HG03045 (cell line): ENCODE measurements around the gene UST.
"Not testable (repeated sequence)": the region's sequence is repeated elsewhere in the genome, so short reads cannot be mapped to it uniquely, and the experiment has no call there.

Source experiments
- ATAC-seq: cut with Tn5 transposase; IDR thresholded peaks from one replicate; pipeline ENCODE4 v1.9.1; 2021; ENCODE audit warnings: mild to moderate bottlenecking, moderate library complexity; ENCODE audit not compliant: unreplicated experiment

UST gene

GRCh38 chr6:148934961-148935360 lies 188.1 kb downstream of the UST start:
- no peak for ATAC-seq

DNA sequence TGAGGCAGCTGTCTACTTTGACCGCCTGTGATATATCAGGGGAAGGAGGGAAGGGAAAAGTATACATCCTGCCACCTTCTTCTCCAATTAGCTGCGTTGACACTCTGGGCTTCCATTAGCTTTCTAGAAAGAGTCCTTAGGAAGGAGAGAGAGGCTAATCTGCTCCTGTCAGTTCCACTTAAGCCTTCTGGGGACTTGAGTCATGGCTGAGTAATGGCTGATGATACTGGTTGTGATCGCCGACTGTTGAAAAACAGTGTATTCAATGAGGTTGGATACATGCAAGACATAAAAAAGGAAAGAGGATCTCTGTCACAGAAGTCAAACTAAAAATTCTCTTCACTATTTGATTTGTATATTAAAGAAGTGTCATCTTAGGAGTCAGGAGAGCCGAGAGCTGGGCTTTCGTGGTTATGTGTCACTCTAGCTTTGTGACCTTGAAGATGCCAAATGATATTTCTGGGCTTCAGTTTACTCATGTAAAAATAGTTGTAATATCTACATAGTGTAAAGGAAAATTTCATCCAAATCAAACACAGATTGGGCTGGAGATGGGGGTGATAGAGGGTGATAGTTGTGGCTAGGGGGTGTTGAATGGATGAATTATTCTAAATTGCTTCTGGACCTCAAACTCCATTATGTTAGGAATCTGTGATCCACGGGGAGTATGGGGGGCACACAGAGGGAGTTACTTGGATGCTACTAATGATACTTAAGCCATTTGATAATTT lies 189.0 kb downstream of the UST start:
- ATAC-seq: no peak

- no peak for ATAC-seq
These were observed 196.6 kb downstream of the UST start for GRCh38 chr6:148943451-148943850.

DNA sequence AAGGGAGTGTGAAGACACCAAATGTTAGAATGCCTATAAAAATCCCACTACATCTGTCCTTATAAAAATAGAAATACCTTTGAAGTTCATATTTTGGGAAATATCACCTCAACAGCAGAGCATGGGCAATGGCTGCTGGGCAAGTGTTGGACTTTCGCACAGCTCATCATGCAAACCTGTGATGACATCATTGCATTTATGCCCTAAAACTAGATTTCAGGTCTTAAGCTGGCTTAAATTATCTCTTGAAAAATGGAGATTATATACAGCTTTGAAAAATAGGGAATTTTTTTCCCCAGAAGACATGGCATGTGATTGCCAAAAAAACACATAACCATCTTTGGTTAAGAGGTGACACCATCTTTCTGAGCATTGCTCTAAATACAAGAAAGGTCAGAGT lies 197.8 kb downstream of the UST start:
- ATAC-seq: no peak

DNA sequence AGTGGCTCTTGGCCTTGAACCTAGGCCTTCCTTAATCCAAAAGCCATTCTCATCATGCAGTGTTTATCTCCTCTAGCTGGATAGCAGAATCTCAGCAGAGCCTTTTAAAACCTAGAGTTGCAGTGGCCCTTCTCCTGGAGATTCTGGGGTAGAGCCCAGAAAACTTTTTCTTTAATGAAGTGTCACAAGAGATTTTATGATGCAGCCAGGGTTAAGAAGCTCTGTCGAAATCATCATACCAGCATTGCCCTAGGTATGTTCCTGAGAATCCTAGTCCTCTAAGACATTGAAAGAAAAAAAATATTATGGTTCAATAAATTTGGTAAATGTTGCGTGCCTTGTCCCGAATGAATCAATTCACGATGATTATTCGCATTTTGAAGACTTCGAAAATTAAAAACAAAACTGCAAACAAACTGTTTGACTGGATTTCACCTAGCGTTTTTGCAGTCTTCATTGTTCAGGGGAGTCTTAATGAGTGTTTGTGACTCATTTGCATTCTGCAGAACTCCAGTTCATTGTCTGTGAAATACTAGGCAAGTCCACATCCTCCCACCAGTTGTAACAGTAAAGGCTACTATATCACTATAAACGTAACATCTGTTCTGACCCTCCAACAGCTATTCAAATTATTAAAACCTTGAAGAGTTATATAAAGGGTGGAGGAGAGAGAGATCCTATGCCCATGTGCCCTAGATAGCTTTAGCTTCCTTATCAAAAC lies 198.6 kb downstream of the UST start:
- ATAC-seq: no peak

- ATAC-seq: peak; percentile 70
These were observed 201.0 kb downstream of the UST start for GRCh38 chr6:148947621-148948444.

DNA sequence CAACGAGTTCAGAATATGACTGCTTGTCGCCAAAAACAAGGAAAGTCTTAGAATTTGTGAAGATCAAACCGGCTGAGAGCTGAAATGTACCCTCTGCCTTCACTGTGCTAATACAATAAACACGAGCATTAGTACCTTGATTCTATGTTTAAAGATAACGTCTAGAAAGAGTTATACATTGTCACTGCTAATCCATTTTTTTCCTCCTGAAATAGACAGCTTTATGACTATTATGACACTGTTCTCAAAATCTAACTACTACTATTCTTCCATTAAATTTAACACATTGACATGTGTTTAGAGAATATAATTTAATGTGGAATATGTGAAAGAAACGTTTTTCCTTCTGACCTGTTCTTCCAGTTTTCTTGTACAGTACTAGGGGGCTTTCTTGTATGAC lies 204.8 kb downstream of the UST start:
- ATAC-seq: no peak

- ATAC-seq: no peak
These were observed 205.6 kb downstream of the UST start for GRCh38 chr6:148952147-148953035.

DNA sequence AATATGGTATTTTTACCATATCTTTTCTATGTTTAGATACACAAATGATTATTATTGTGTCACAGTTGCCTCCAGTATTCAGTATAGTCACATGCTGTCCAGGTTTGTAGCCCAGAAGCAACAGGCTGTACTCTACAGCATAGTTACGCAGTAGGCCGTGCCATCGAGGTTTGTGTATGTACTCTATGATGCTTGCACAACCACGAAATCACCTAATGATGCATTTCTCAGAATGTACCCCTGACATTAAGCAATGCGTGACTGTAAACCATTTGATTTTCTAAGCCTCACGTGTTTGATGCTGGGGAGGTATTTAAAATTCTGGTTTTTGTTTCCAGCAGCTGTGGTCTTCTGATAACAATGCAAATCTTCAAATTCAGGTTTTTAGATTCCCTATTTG lies 207.6 kb downstream of the UST start:
- no peak for ATAC-seq

DNA sequence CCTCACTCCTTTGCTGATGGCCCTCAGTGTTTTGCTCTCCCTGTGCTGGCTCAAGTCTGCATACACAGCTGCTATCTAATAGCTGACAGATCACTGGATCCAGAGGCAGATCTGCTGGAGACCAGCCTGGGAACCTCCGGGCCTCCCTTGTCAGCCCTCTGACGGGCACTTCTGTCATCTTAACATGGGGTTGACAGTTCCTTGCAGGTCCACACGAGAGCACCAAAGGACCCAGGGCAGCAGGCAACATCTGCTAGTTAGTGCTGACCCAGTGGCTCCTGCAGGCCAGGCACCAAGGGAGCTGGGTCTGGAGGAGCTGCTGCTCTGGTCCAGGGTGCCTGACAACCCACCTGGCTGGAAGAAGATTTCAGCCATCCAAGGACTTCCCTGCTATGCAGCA lies 208.1 kb downstream of the UST start:
- ATAC-seq: no peak

DNA sequence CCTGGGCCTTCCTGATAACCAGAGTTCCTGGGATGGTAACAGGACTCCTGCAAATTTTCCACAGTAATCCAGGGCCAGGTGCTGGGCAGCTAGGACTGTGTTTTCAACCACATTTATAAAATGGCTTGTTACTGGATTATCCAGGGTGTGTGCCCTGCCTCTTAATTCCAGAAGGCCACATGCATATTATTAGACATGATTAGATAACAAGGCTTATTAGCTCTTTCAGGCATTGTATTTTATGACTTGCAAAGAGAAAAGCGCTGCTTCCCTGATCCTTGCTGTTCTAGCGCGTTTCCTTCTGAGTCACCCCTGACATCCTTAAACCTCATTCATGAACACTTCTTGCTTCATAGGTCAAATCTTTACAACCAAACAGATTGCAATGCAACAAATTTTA lies 208.6 kb downstream of the UST start:
- no peak for ATAC-seq

GRCh38 chr6:148956163-148956562 lies 209.3 kb downstream of the UST start:
- not testable (repeated sequence) for ATAC-seq

GRCh38 chr6:148957752-148958151 lies 210.9 kb downstream of the UST start:
- ATAC-seq: no peak

DNA sequence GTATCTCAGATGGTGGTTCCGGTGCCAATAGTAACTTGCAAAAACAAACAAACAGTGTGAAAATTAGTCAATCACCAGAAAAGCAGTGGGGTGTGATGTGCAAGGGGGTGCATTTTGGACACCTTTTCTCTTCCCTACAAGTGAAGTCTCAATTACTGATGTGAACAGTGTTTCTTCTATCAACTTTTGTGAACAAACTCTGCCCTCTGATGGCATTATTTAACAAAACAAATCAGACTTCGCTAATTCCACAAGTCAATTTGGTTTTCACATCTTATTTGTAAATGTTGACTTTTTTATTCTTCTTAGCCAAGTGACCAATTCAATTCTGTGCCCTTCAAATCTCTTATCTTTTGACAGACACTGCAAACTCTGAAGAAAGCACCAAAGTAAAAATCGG lies 212.2 kb downstream of the UST start:
- no peak for ATAC-seq

DNA sequence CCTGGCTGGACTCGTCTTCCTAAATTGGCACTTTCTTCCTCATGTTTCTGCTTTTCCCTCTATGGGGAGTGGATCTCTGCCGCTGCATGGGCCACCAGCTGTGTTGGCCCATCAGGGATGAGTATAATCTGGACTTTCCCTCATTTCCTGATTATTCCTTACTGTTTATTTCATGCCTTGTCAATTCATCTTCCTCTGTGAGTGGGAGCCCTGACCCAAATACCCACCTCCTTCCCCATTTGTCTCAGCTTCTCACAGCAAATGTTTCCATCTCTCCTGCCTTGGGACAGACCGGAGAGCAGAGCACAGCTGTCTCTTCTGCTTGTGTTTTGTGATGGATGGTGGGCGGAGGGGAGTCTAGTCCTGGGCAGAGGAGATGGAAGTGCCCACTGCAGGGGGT lies 212.7 kb downstream of the UST start:
- no peak for ATAC-seq

GRCh38 chr6:148962854-148963515 lies 216.2 kb downstream of the UST start:
- ATAC-seq: no peak

DNA sequence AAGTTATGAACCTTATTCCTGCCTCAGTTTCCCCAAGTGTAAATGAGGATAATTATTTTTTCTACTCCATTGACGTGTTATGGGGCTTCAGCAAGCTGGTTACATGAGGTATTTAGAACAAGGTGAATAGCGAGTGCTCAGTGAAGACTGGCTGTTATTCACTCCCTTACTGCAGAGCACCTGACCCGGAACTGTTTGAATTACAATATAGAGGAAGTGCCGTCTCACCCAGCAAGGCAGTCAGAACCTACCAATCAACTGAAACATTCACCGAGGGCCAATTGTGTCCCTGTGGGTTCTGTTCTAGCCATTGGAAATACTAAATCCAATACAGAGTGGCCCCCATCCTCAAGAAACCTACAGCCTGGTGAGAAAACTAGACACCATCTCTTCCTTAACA lies 216.9 kb downstream of the UST start:
- no peak for ATAC-seq

DNA sequence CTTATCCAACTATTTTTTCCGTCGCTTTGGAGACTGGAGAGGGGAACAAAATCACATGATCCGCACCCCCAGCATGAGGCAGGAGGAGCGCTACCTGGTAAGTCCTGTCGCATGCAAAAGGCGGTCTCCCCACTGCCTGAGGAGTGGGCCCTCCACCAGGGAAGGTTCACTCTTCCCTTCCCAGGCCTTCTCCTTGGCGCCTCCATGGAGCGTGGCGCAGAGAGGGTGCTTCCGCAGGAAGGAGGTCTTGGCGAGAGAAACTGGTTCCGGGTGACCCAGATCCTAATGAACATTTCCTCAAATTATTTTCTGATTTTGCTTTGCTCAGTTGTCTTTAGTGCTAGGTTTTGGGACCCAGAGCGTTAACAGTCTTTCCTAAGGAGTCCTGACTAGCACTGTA lies 217.6 kb downstream of the UST start:
- no peak for ATAC-seq

DNA sequence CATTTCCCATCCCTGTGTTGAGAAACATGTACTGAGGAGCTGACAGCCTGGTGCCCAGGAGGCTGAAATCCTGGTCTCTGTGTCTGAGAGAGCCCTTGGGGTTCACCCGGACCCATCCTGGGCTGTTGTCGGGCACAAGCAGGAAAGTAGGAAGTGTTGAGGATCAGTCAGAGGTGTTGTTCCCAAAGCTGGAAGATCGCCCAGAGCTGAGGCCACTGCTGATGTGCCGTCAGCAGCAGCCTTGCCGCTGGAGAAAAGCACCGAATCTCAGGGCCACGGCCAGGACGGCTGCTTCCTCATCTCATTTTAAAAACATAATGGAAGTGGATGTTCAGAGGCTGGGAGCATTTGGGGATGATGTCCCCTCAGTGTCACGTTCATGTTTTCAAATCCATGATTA lies 218.5 kb downstream of the UST start:
- no peak for ATAC-seq

DNA sequence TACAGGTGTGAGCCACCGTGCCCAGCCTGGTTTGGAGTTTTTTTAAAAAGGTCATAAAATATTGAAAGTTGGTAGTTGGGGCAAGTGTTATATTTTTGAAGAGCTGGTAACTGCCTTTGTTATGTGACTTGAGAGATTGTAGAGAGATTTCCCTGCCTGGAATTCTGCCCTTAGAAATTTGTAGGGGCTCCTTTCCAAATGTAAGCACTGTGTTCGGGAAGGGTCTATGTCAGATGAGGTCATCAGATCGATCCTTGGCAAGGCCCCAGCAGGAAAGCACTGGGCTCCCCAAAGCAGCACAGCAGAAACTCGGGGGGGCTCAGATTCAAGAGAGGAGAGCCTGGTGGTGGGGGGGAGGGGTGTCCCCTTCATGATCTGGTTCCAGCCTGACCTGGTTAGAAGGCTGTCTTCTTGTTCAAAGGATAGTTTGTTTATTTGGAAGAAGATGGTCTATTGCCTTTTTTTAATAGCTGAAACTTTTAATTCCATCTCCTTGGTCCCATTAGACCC lies 220.2 kb downstream of the UST start:
- no peak for ATAC-seq
